Ascending aorta (tissue), 2 donors: ENCODE data around the gene HINFP. TPM values are rescaled to one million over a fixed set of nuclear protein-coding genes. Genes with fewer than 3 reads are reported as not detected.

Experiments used
- DNase-seq, 2 donors: peaks; one replicate each; pipeline ENCODE4 v3.0.0-alpha.2; 2019; ENCODE audit warnings: low spot score in 2 of 2
- H3K27ac ChIP-seq, 2 donors: fragments of 200-600 bp; sonication (generic); one replicate each; pipeline ENCODE4 v1.5.1; 2016 to 2017; ENCODE audit warnings: mild to moderate bottlenecking in 1 of 2
- H3K27me3 ChIP-seq: fragments of 200-600 bp; sonication (generic); one replicate; pipeline ENCODE4 v1.5.1; 2017
- H3K36me3 ChIP-seq, 2 donors: fragments of 200-600 bp; sonication (generic); one replicate each; pipeline ENCODE4 v1.5.1; 2016
- H3K4me1 ChIP-seq, 2 donors: fragments of 200-600 bp; sonication (generic); one replicate each; pipeline ENCODE4 v1.5.1; 2016 to 2017; ENCODE audit warnings: mild to moderate bottlenecking in 1 of 2
- H3K4me3 ChIP-seq, 2 donors: fragments of 200-600 bp; sonication (generic); one replicate each; pipeline ENCODE4 v1.5.1; 2016 to 2017; ENCODE audit warnings: mild to moderate bottlenecking in 1 of 2
- H3K9me3 ChIP-seq, 2 donors: fragments of 200-600 bp; sonication (generic); one replicate each; pipeline ENCODE4 v1.5.1; 2016
- CTCF ChIP-seq, 3 experiments: fragments of 200-600 bp in 2 of 3; fragments of 450-650 bp in 1 of 3; sonication (generic) in 2 of 3; IDR thresholded peaks; one replicate each; pipeline ENCODE4 v1.5.1; 2016 to 2019; ENCODE audit warnings: antibody characterized with exemption in 3 of 3, mild to moderate bottlenecking in 1 of 3, moderate library complexity in 1 of 3
- intact Hi-C: fragments of 100-400 bp; cut with DNase I; formaldehyde crosslinking; loops from one replicate; pipeline ENCODE4 v1.15.1; 2023
- total RNA-seq: library from RNA; depleted of rRNA; stranded (reverse); fragments of >200 nt; gene quantifications from one replicate; pipeline ENCODE4 v1.1.0, GENCODE V29; 2016

The HINFP gene
- total RNA-seq, 1 donor from 2014 or later = 36.5 TPM

- no peaks in the 10 kb centered on the region for H3K27me3 ChIP-seq
- TF ChIP-seq CTCF (IDR thresholded peaks at IDR 0.05) = no peak
- H3K36me3 ChIP-seq = peaks cover 7 to 13% of the 10 kb centered on the region in 2 donors
- no peak for DNase-seq
- no peaks in the 10 kb centered on the region for H3K9me3 ChIP-seq
- H3K4me1 ChIP-seq = peaks cover 6 to 13% of the 10 kb centered on the region in 2 donors
- H3K4me3 ChIP-seq = peak overlapping the region; percentile 85 to 93
- peak overlapping the region; percentile 54 to 74 for H3K27ac ChIP-seq
- intact Hi-C loops = loop anchor here (1.0 to 5.0 kb wide), 5 partner anchors 13 to 53 kb away; partner anchors contain the start of genes C2CD2L, HMBS and VPS11
Observed at GRCh38 chr11:119120639-119121007, 757 bp upstream of the HINFP start.

- Histone ChIP-seq H3K36me3 (peaks cover 0 to 10% of the 10 kb centered on the region in 2 donors), H3K27me3 (no peaks in the 10 kb centered on the region), H3K4me1 (peaks cover 6 to 13% of the 10 kb centered on the region in 2 donors), H3K27ac (peak overlapping the region; percentile 71 to 74), H3K4me3 (peak overlapping the region; percentile 85 to 93), H3K9me3 (no peaks in the 10 kb centered on the region)
- DNase-seq = peak in 1 of 2 donors; percentile 74
- intact Hi-C loops = loop anchor here (1.0 to 5.0 kb wide), 5 partner anchors 14 to 54 kb away; partner anchors contain the start of genes C2CD2L, HMBS and VPS11
- TF ChIP-seq CTCF (IDR thresholded peaks at IDR 0.05) = no peak
Observed at GRCh38 chr11:119121811-119122124, 388 bp downstream of the HINFP start.

- H3K36me3 ChIP-seq = peaks cover 25 to 40% of the 10 kb centered on the region in 2 donors
- DNase-seq = no peak
Observed at GRCh38 chr11:119125821-119126220, 4.4 kb downstream of the HINFP start.

GRCh38 chr11:119126675-119127268 lies 5.4 kb downstream of the HINFP start:
- Histone ChIP-seq H3K36me3 (peaks cover 35 to 50% of the 10 kb centered on the region in 2 donors), H3K9me3 (no peaks in the 10 kb centered on the region), H3K4me3 (no peak overlapping the region), H3K27ac (no peak overlapping the region), H3K4me1 (peaks cover 6 to 8% of the 10 kb centered on the region in 2 donors), H3K27me3 (no peaks in the 10 kb centered on the region)
- intact Hi-C loops = no loop called here
- no peak for TF ChIP-seq CTCF (IDR thresholded peaks at IDR 0.05)
- DNase-seq = no peak

More at GRCh38 chr11:119125821-119126220, 4.4 kb downstream of the HINFP start:
- TF ChIP-seq CTCF (IDR thresholded peaks at IDR 0.05) = no peak
- no peaks in the 10 kb centered on the region for H3K9me3 ChIP-seq
- H3K27me3 ChIP-seq = no peaks in the 10 kb centered on the region
- no peak overlapping the region for H3K27ac ChIP-seq
- no peak overlapping the region for H3K4me3 ChIP-seq
- intact Hi-C loops = no loop called here
- peaks cover 6 to 9% of the 10 kb centered on the region in 2 donors for H3K4me1 ChIP-seq

GRCh38 chr11:119130662-119131061 lies 9.3 kb downstream of the HINFP start:
- Histone ChIP-seq H3K27me3 (no peaks in the 10 kb centered on the region), H3K4me3 (no peak overlapping the region), H3K36me3 (peaks cover 65 to 75% of the 10 kb centered on the region in 2 donors), H3K27ac (no peak overlapping the region), H3K9me3 (no peaks in the 10 kb centered on the region), H3K4me1 (no peaks in the 10 kb centered on the region)
- TF ChIP-seq CTCF (IDR thresholded peaks at IDR 0.05) = no peak
- intact Hi-C loops = no loop called here
- DNase-seq = no peak
